Colonic mucosa (tissue), 4 donors: ENCODE measurements around the gene MED9. TPM values are rescaled to one million over a fixed set of nuclear protein-coding genes. Genes with fewer than 3 reads are reported as not detected.

Experiments
- DNase-seq: peaks from one replicate; pipeline ENCODE4 v3.0.0-alpha.2; 2020
- H3K27ac ChIP-seq: fragments of 200-600 bp; one replicate; pipeline ENCODE4 v1.8.0; 2021
- H3K27me3 ChIP-seq: fragments of 200-600 bp; one replicate; pipeline ENCODE4 v1.8.0; 2021
- H3K36me3 ChIP-seq: fragments of 200-600 bp; one replicate; pipeline ENCODE4 v1.8.0; 2021
- H3K4me1 ChIP-seq: fragments of 200-600 bp; one replicate; pipeline ENCODE4 v1.8.0; 2021; ENCODE audit warnings: mild to moderate bottlenecking
- H3K4me3 ChIP-seq: fragments of 200-600 bp; one replicate; pipeline ENCODE4 v1.8.0; 2021
- H3K9ac ChIP-seq, 2 donors: one replicate each; pipeline ENCODE4 v1.7.0; 2013; ENCODE audit warnings: control low read depth in 2 of 2, low read depth in 2 of 2, low read length in 2 of 2
- H3K9me3 ChIP-seq: fragments of 200-600 bp; one replicate; pipeline ENCODE4 v1.8.0; 2021
- CTCF ChIP-seq: fragments of 200-600 bp; IDR thresholded peaks from one replicate; pipeline ENCODE4 v1.8.0; 2022; ENCODE audit warnings: antibody characterized with exemption, mild to moderate bottlenecking
- intact Hi-C: fragments of 100-400 bp; cut with DNase I; formaldehyde crosslinking; loops from one replicate; pipeline ENCODE4 v1.14.1; 2022
- total RNA-seq, 2 donors: library from RNA; stranded (reverse); fragmentation: NEBNext Ultra II Directional in 1 of 2; extraction: Animal tissue kit (Norgen Biotek cat#: 25700) in 1 of 2; gene quantifications; one replicate each; pipeline ENCODE4 v1.2.1, GENCODE V29; 2021
- donor health status: healthy.
- donor health status: DM: no; HTN: no; CAD: no.
- donor health status: DM: no; HTN: no; CAD: no.

MED9 gene
- total RNA-seq, 2 donors from 2014 or later, result 15.3 to 23.8 TPM

- Histone ChIP-seq H3K4me3 (no peak overlapping the region), H3K9me3 (no peaks in the 10 kb centered on the region), H3K27ac (no peak overlapping the region), H3K36me3 (no peaks in the 10 kb centered on the region), H3K9ac (no peak overlapping the region), H3K4me1 (peaks cover 5% of the 10 kb centered on the region), H3K27me3 (no peaks in the 10 kb centered on the region)
- intact Hi-C loops, result no loop called here
- no peak for TF ChIP-seq CTCF
- no peak for DNase-seq
Observed at GRCh38 chr17:17466511-17466910, 10.3 kb upstream of the MED9 start.

- intact Hi-C loops, result no loop called here
- DNase-seq, result no peak
- H3K9ac ChIP-seq, result peak overlapping the region in 1 of 2 donors; percentile 9
- no peaks in the 10 kb centered on the region for H3K27me3 ChIP-seq
- H3K9me3 ChIP-seq, result no peaks in the 10 kb centered on the region
- peaks cover 5% of the 10 kb centered on the region for H3K4me1 ChIP-seq
- no peak for TF ChIP-seq CTCF
- no peaks in the 10 kb centered on the region for H3K36me3 ChIP-seq
- no peak overlapping the region for H3K4me3 ChIP-seq
- H3K27ac ChIP-seq, result no peak overlapping the region
Observed at GRCh38 chr17:17467016-17467415, 9.8 kb upstream of the MED9 start.

- DNase-seq, result peak; percentile 83
- Histone ChIP-seq H3K4me3 (no peak overlapping the region), H3K27ac (peak overlapping the region; percentile 30), H3K4me1 (peaks cover 5% of the 10 kb centered on the region), H3K27me3 (no peaks in the 10 kb centered on the region), H3K9me3 (no peaks in the 10 kb centered on the region), H3K9ac (peak overlapping the region in 1 of 2 donors; percentile 9), H3K36me3 (no peaks in the 10 kb centered on the region)
- TF ChIP-seq CTCF, result no peak
- intact Hi-C loops, result no loop called here
Observed at GRCh38 chr17:17467720-17468119, 9.1 kb upstream of the MED9 start.

DNA sequence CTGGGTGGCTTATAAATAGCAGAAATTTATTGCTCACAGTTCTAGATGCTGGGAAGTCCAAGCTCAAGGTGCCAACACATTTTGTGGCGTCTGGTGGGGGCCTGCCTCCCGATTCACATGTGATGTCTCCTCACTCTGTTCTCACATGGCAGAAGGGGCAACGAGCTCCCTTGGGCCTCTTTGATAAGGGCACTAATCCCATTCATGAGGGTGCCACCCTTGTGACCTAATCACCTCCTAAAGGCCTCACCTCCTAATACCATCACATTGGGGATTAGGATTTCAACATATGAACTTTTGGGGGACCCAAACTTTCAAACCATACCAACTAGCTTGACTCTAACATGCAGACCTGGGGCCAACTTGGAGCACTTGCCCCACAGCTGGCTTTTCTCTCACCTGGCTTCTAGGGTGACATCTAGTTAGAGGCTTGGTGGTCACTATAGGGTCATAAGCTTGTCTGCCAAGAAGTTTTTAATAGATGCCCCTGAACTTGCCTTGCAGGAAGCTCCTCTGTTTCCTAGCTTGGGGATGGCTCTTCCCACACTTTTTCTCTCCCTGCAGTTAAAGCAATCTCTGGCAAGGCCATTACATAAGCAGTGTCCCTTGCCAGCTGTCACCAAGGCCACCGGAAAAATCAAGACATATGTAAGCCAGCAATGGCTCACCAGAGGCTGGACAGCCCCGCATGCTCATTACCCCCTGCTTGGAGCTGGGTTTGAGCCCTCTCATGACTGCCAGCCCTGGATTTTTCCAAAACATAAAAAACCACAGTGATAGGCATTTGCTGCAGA, 8.4 kb upstream of the MED9 start:
- Histone ChIP-seq H3K27ac (peak overlapping the region; percentile 30), H3K36me3 (no peaks in the 10 kb centered on the region), H3K4me3 (no peak overlapping the region), H3K9me3 (no peaks in the 10 kb centered on the region), H3K27me3 (no peaks in the 10 kb centered on the region), H3K4me1 (peaks cover 5% of the 10 kb centered on the region), H3K9ac (no peak overlapping the region)
- intact Hi-C loops, result no loop called here
- no peak for DNase-seq
- TF ChIP-seq CTCF, result no peak

- Histone ChIP-seq H3K4me3 (no peak overlapping the region), H3K27me3 (no peaks in the 10 kb centered on the region), H3K27ac (no peak overlapping the region), H3K9me3 (no peaks in the 10 kb centered on the region), H3K36me3 (no peaks in the 10 kb centered on the region), H3K9ac (no peak overlapping the region), H3K4me1 (peaks cover 5% of the 10 kb centered on the region)
- intact Hi-C loops, result no loop called here
- no peak for TF ChIP-seq CTCF
- no peak for DNase-seq
Observed at GRCh38 chr17:17469358-17469757, 7.4 kb upstream of the MED9 start.
